HG03565 (cell line): ENCODE measurements around the gene CLDND1.
A peak's percentile ranks its signal among the peaks of the same experiment; 100 is the strongest.

ENCODE experiments used
- ATAC-seq: cut with Tn5 transposase; IDR thresholded peaks from one replicate; pipeline ENCODE4 v1.9.1; 2021; ENCODE audit warnings: mild to moderate bottlenecking, moderate library complexity; ENCODE audit not compliant: unreplicated experiment

CLDND1 gene

GRCh38 chr3:98521897-98522543 lies 682 bp downstream of the CLDND1 start:
- peak; percentile 25 for ATAC-seq

DNA sequence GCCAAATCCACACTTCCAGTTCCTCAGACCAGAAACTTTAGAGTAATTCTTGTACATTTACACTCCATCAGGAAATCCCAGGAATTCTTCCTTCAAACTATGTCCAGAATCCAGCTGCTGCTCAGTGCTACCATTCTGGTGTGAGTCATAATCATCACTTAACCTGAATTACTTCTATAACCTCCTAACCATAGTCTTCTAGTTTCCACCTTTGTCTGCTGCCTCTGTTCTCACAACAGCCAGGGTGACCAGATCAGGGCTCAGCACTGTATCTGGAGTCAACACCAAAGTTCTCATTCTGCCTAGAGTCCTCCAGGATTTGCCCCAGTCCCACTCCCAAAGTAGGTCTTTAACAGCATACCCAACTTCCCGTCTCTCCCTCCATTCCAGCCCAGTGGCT lies 3.4 kb downstream of the CLDND1 start:
- no peak for ATAC-seq

DNA sequence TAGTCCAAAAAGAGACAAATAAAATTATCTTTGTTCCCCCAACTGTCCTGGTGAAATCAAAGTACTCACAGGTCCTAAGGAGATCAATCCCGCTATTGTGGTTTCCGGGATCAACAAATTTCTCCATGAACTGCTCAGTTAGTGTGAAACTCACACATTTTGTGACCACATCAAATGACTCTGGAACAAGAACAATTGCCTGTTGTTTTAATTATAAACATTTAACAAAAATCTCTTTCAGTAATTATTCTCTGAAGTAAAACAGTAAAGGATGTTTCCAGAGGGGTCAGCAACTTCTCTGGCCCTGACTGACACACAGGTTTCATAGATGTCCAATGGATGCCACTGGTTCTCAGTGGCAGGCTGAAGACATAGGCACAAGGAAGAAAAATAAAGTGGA lies 3.9 kb downstream of the CLDND1 start:
- ATAC-seq: no peak

DNA sequence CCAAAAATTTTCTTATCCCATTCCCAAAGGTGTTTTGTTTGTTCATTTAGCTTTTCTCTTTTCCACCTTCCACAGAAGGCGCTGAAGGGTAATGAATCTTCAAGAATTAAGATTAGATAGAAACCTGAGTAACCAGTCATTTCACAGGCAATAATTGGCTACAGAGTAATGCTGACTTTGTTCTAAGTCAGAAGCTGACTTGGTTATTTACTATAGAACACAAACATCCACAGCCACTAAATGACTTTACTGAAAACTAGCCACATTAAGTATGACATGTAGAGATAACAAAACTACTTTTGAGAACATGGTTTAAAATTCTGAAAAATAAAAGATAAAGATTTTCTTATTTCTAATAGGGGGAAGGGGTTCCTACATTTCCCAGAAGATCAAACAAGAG lies 7.8 kb downstream of the CLDND1 start:
- ATAC-seq: no peak

- no peak for ATAC-seq
These were observed 9.0 kb downstream of the CLDND1 start for GRCh38 chr3:98513736-98514135.

GRCh38 chr3:98513091-98513511 lies 9.6 kb downstream of the CLDND1 start:
- ATAC-seq: no peak

DNA sequence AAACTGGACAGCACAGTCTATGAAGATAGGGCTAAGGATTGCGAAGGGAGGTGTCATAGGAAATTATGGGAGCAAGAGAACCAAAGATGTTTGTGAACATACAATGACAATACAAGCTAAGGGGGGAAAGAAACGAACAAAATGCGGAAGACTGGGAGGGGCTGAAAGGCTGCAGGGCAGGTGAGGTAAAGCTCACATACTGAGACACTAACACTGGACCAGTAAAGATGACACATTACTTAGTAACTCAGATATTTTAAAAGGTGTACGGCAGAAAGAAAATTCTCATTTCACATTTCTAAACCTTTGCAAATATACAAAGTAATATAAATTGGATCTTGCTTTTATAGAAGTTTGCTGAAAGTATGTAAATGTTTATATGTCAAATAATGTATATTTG lies 10.1 kb downstream of the CLDND1 start:
- ATAC-seq: no peak

DNA sequence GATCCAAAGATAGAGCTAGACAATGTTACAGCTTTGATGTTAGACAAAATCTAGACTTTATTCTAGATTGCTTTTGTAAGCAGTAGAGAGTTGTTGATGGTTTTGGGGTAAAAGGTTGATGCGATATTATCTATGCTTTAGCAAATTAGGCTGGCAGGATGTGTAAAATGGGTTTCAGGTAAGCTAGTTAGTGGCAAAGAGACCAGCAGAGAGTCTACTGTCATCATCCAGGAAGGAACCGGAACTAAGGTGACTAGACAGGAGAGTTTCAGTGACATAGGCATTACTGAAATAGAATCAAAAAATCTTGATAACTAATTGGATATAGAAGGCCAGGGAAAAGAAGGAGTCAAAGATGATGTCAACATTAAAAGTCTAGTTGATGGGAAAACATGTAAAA lies 14.1 kb downstream of the CLDND1 start:
- no peak for ATAC-seq

- no peak for ATAC-seq
These were observed 18.2 kb downstream of the CLDND1 start for GRCh38 chr3:98504539-98504938.

GRCh38 chr3:98501863-98502576 lies 20.7 kb downstream of the CLDND1 start:
- ATAC-seq: no peak

DNA sequence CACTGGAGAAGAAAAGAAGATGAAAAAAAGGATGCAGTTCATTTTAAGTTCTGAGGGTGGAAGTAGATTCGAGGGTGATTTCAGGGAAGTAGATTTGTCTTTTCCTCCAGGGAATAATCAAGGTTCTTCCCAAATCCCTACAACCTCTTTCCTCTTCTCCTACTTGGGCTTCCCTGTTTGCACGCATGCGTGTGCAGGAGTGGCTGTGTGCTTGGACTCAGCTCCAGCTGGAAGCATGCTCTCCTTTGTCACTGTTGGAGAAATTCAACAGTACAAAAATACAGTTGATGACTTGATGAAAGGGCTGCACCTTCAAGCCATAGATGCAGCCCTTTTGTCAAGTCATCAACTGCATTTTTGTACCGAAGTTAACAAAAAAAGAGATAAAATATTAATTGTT lies 21.4 kb downstream of the CLDND1 start:
- no peak for ATAC-seq

GRCh38 chr3:98500019-98500418 lies 22.7 kb downstream of the CLDND1 start:
- no peak for ATAC-seq

- no peak for ATAC-seq
These were observed 25.3 kb downstream of the CLDND1 start, which contains the start of gene OR5K2 for GRCh38 chr3:98497381-98497780. TSS of gene OR5K2 (plus strand) at chr3:98497681. CDS start at chr3:98497681, 0 bp downstream.

DNA sequence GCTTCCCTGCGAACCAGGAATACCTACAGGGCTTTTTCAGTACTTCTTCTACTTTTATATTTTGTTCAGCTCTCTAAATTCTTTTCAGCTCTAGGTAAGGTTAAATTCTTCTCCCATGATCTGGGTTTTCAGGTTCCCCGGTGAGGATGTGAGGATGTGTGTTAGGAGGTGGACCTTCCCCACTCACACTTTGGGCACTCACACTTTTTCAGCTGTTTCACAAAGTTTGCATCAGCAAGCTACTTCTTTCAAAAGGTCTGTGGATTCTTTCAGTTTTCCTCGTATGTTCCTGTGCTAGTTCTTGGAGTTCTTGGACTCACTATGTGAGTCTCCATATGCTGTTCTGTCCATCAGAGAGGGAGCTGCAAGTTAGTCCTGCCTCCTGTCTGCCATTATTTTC lies 39.1 kb downstream of the CLDND1 start:
- ATAC-seq: no peak

DNA sequence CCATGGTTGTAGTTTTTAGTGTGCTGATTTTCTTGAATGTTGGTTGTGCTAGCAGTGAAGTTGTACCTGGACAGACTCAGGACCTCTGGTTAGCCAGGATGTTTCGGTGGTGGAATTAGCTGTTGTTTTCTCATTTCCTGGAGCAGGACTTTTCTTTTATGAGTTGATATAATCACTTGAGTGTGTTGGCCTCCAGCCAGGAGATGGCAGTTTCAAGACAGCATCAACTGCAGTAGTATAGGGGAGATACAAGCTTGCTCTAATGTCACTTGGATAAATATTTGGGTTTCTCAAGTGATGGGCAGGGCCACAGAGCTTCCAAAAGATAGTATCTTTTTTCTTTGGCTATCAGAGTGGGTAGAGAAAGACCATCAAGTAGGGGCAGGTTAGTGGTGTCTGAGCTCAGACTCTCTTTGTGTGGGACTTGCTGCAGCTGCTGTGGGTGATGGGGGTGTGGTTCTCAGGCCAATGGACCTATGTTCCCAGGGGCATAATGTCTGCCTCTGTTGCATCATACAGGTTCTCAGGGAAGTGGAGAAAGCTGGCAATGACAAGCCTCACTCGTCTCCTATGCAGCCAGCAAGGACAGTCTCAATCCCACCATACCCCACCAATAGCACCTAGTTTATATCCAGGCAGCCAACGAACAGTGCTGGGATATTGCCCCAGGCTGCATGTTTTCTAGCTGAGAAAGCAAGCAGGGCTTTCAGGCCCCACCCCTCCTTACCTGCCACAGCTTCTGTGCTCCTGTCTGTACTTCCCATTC lies 39.8 kb downstream of the CLDND1 start:
- ATAC-seq: no peak
